B cell (primary cell): Measurements from ENCODE around the gene EEA1. TPM values are rescaled to one million over a fixed set of nuclear protein-coding genes. Genes with fewer than 3 reads are reported as not detected.

ENCODE experiments used
- ATAC-seq: fragments of 200-7000 bp; cut with Tn5 transposase; one replicate; pipeline ENCODE4 v1.10.0; 2021; ENCODE audit warnings: low read depth, mild to moderate bottlenecking, moderate number of reproducible peaks, moderate library complexity
- CTCF ChIA-PET: fragments of 350-600 bp; sonication (Branson Sonifier 250); formaldehyde crosslinking; loops from one replicate; lab custom pipeline; 2021; ENCODE audit warnings: antibody characterized with exemption, inconsistent platforms; lab: Charles Lee
- POLR2A ChIA-PET: fragments of 350-600 bp; sonication (Branson Sonifier 250); formaldehyde crosslinking; loops from one replicate; lab custom pipeline; 2021; ENCODE audit warnings: antibody characterized with exemption; lab: Charles Lee
- DNase-seq: peaks from one replicate; pipeline ENCODE4 v3.0.0; 2013
- H2AFZ ChIP-seq: 2 replicates; pipeline ENCODE4 v1.6.1; 2012; ENCODE audit warnings: mild to moderate bottlenecking, low read depth, low read length; ENCODE audit not compliant: insufficient read depth, poor library complexity, severe bottlenecking
- H3K27ac ChIP-seq, 2 donors: 1 replicate in 1 of 2; 2 replicates in 1 of 2; pipeline ENCODE4 v1.5.1; 2012 to 2013; ENCODE audit warnings: low read length in 2 of 2, mild to moderate bottlenecking in 2 of 2, moderate library complexity in 1 of 2
- H3K27me3 ChIP-seq, 4 experiments: fragments of 200-600 bp in 1 of 4; sonication (generic) in 1 of 4; replicated peaks in 1 of 4; 1 replicate in 2 of 4; 2 replicates in 2 of 4; pipeline versions ENCODE4 v1.6.1 to v1.7.0; 2013 to 2016; ENCODE audit warnings: low read length in 3 of 4, mild to moderate bottlenecking in 2 of 4, mixed read lengths in 1 of 4, moderate library complexity in 1 of 4; ENCODE audit not compliant: insufficient read depth in 4 of 4, control insufficient read depth in 3 of 4; ENCODE audit errors: control extremely low read depth in 1 of 4
- H3K36me3 ChIP-seq, 2 experiments: replicated peaks in 1 of 2; 1 replicate in 1 of 2; 2 replicates in 1 of 2; pipeline versions ENCODE4 v1.6.1 to v1.7.1; 2013; ENCODE audit warnings: low read length in 1 of 2; ENCODE audit not compliant: insufficient read depth in 2 of 2, control insufficient read depth in 1 of 2; ENCODE audit errors: control extremely low read depth in 1 of 2, extremely low read depth in 1 of 2
- H3K4me1 ChIP-seq, 2 donors: fragments of 200-600 bp in 1 of 2; sonication (generic) in 1 of 2; 1 replicate in 1 of 2; 2 replicates in 1 of 2; pipeline versions ENCODE4 v1.5.1 to v1.6.1; 2013 to 2017; ENCODE audit warnings: low read length in 2 of 2; ENCODE audit not compliant: control insufficient read depth in 2 of 2, insufficient read depth in 2 of 2
- H3K4me2 ChIP-seq: replicated peaks from 2 replicates; pipeline ENCODE3; 2012; ENCODE audit warnings: mild to moderate bottlenecking, low read depth, low read length; ENCODE audit not compliant: poor library complexity, severe bottlenecking
- H3K4me3 ChIP-seq, 5 experiments: fragments of 200-600 bp in 1 of 5; sonication (generic) in 1 of 5; 1 replicate in 3 of 5; 2 replicates in 2 of 5; pipeline versions ENCODE4 v1.5.1 to v1.7.0; 2011 to 2016; ENCODE audit warnings: low read length in 4 of 5, mild to moderate bottlenecking in 4 of 5, low read depth in 2 of 5, control low read depth in 1 of 5, moderate library complexity in 1 of 5; ENCODE audit not compliant: insufficient read depth in 1 of 5; ENCODE audit errors: control extremely low read depth in 1 of 5, extremely low read depth in 1 of 5
- H3K79me2 ChIP-seq: fragments of 200-600 bp; sonication (generic); one replicate; pipeline ENCODE4 v1.6.0; 2016; ENCODE audit warnings: low read length; ENCODE audit not compliant: control insufficient read depth, insufficient read depth
- H3K9ac ChIP-seq: fragments of 200-600 bp; sonication (generic); 2 replicates; pipeline ENCODE4 v1.6.1; 2017; ENCODE audit warnings: mild to moderate bottlenecking, low read length, moderate library complexity
- H3K9me3 ChIP-seq, 3 donors: one replicate each; pipeline versions ENCODE4 v1.6.1 to v1.7.1; 2013; ENCODE audit warnings: low read length in 2 of 3; ENCODE audit not compliant: control insufficient read depth in 2 of 3, insufficient read depth in 1 of 3; ENCODE audit errors: control extremely low read depth in 1 of 3
- H4K20me1 ChIP-seq: 2 replicates; pipeline ENCODE4 v1.6.0; 2012; ENCODE audit warnings: mild to moderate bottlenecking, low read length; ENCODE audit not compliant: insufficient read depth, control insufficient read depth, poor library complexity, severe bottlenecking
- H3K27ac Mint-ChIP-seq: one replicate; pipeline ENCODE4 v1.8.0; 2021; ENCODE audit warnings: mixed read lengths
- H3K27me3 Mint-ChIP-seq: one replicate; pipeline ENCODE4 v1.8.0; 2021; ENCODE audit warnings: mixed read lengths
- H3K4me1 Mint-ChIP-seq: one replicate; pipeline ENCODE4 v1.8.0; 2021; ENCODE audit warnings: mixed read lengths
- H3K4me3 Mint-ChIP-seq: one replicate; pipeline ENCODE4 v1.8.0; 2021; ENCODE audit warnings: mixed read lengths
- H3K9me3 Mint-ChIP-seq: one replicate; pipeline ENCODE4 v1.8.0; 2022; ENCODE audit warnings: mixed read lengths; ENCODE audit not compliant: insufficient read depth
- CTCF ChIP-seq: fragments of 200-600 bp; IDR thresholded peaks from one replicate; pipeline ENCODE4 v1.8.0; 2022; ENCODE audit warnings: antibody characterized with exemption, mild to moderate bottlenecking
- EZH2 ChIP-seq: IDR thresholded peaks from 2 replicates; pipeline ENCODE4 v1.6.1; 2012; ENCODE audit warnings: borderline replicate concordance, low read depth, mild to moderate bottlenecking, moderate library complexity, low read length; ENCODE audit not compliant: insufficient read depth, poor library complexity, severe bottlenecking
- WGBS: methylation state at CpG from one replicate; pipeline ENCODE4 v1.1.5; 2013; ENCODE audit warnings: missing lambda C conversion rate; ENCODE audit not compliant: insufficient coverage; 5-methylcytosine and 5-hydroxymethylcytosine counted together
- intact Hi-C: fragments of 100-400 bp; cut with micrococcal nuclease; formaldehyde crosslinking; loops from one replicate; pipeline ENCODE4 v1.10.0; 2022
- polyA plus RNA-seq: library from polyadenylated mRNA; depleted of rRNA; stranded (reverse); fragments of >200 nt; gene quantifications from 2 replicates; pipeline ENCODE4 v1.2.3, GENCODE V29; 2012
- total RNA-seq, 2 donors: library from RNA; stranded (reverse); fragments of 120-200 nt in 1 of 2; gene quantifications; 1 replicate in 1 of 2; 2 replicates in 1 of 2; pipeline versions ENCODE4 v1.2.3 to v1.2.4, GENCODE V29; 2013 to 2022

EEA1 gene
- total and polyA plus RNA-seq, 2 donors (not counting 1 experiment from before 2014, with no cell fraction given) = 1.8 to 26.3 TPM

DNA sequence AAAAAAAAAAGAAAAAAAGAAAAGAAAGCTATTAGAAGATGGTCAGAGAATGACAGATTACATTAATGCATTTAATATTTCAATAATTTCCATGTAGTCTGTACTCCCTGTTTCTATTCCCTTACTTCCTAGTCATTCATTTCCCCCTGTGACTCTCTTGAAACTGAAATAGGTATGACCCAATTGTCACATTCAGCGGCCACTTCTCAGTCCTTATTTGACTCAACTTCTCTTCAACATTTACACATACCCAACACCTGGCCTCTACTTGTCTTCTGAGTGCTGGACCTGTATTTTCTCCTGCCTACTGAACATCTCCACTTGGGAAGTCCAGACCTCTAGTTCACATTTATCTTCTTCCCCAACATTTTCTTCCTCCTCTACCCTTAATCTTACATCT, 7.2 kb downstream of the EEA1 start:
- H3K4me3 Mint-ChIP-seq = no peak overlapping the region
- 50% methylated on average over 1 of the region's 1 CpG for WGBS

GRCh38 chr12:92915365-92915764, 13.7 kb downstream of the EEA1 start:
- H3K27ac Mint-ChIP-seq = no peak overlapping the region
- H3K9me3 ChIP-seq = no peaks in the 10 kb centered on the region
- DNase-seq (no peak), ATAC-seq (no peak)
- H3K4me3 Mint-ChIP-seq = no peak overlapping the region
- H3K4me2 ChIP-seq = no peak overlapping the region
- H3K27ac ChIP-seq = no peak overlapping the region
- no peak overlapping the region for H3K9ac ChIP-seq
- ChIA-PET CTCF (no interaction called here), POLR2A (no interaction called here)
- no peaks in the 10 kb centered on the region for H3K9me3 Mint-ChIP-seq
- H4K20me1 ChIP-seq = peaks cover 10% of the 10 kb centered on the region
- no peaks in the 10 kb centered on the region for H3K27me3 Mint-ChIP-seq
- H2AFZ ChIP-seq = no peak overlapping the region
- H3K36me3 ChIP-seq = peaks cover 0 to 2% of the 10 kb centered on the region in 2 experiments
- peaks cover 29% of the 10 kb centered on the region for H3K4me1 Mint-ChIP-seq
- WGBS = 100% methylated on average over 1 of the region's 2 CpGs
- intact Hi-C loops = no loop called here
- no peaks in the 10 kb centered on the region for H3K27me3 ChIP-seq
- peaks cover 52% of the 10 kb centered on the region for H3K79me2 ChIP-seq
- TF ChIP-seq EZH2 (no peak), CTCF (no peak)
- H3K4me1 ChIP-seq = peaks cover 0 to 4% of the 10 kb centered on the region in 2 donors
- no peak overlapping the region for H3K4me3 ChIP-seq

More for the DNA sequence above, 7.2 kb downstream of the EEA1 start:
- H3K9ac ChIP-seq = no peak overlapping the region
- H3K27ac ChIP-seq = no peak overlapping the region
- H3K27me3 Mint-ChIP-seq = no peaks in the 10 kb centered on the region
- no peak overlapping the region for H3K27ac Mint-ChIP-seq
- TF ChIP-seq CTCF (no peak), EZH2 (no peak)
- H4K20me1 ChIP-seq = no peaks in the 10 kb centered on the region
- no peaks in the 10 kb centered on the region for H3K9me3 ChIP-seq
- ATAC-seq = no peak
- H3K4me3 ChIP-seq = no peak overlapping the region
- peaks cover 5 to 7% of the 10 kb centered on the region in 2 donors for H3K4me1 ChIP-seq
- H2AFZ ChIP-seq = no peak overlapping the region
- H3K4me2 ChIP-seq = no peak overlapping the region
- H3K27me3 ChIP-seq = no peaks in the 10 kb centered on the region
- peaks cover 27% of the 10 kb centered on the region for H3K4me1 Mint-ChIP-seq
- DNase-seq = no peak
- no peaks in the 10 kb centered on the region for H3K36me3 ChIP-seq
- CTCF ChIA-PET = no interaction called here
- peaks cover 52% of the 10 kb centered on the region for H3K79me2 ChIP-seq
- POLR2A ChIA-PET = interaction anchor here (0.7 kb wide), 1 partner anchor 94 kb away, joined by 3 read pairs; no protein-coding TSS in a partner anchor
- intact Hi-C loops = loop anchor here (10.0 kb wide), 1 partner anchor 653 kb away; the partner anchor contains the start of gene SOCS2
- H3K9me3 Mint-ChIP-seq = no peaks in the 10 kb centered on the region
